MM.1S (cell line): ENCODE measurements around the gene PDF.

Experiments used
- CTCF ChIP-seq: fragments of 300-600 bp; sonication (generic); IDR thresholded peaks from 2 replicates; pipeline ENCODE4 v1.5.1; 2016; ENCODE audit warnings: antibody characterized with exemption, low read length, mixed read lengths
- EZH2 ChIP-seq: fragments of 300-600 bp; sonication (generic); optimal IDR thresholded peaks from 2 replicates; pipeline ENCODE3; 2017; ENCODE audit warnings: low read depth, mild to moderate bottlenecking, antibody characterized with exemption, low read length, mixed read lengths
- EZH2phosphoT487 ChIP-seq: fragments of 300-600 bp; sonication (generic); IDR thresholded peaks from 2 replicates; pipeline ENCODE4 v1.6.1; 2018; ENCODE audit warnings: antibody characterized with exemption, low read length

GRCh38 chr16:69318177-69318910 lies 12.0 kb downstream of the PDF start:
- TF ChIP-seq CTCF (no peak), EZH2phosphoT487 (no peak), EZH2 (no peak)
